ENCODE measurements around the gene TGFB3.

- TF ChIP-seq POLR2A (IDR thresholded peaks at IDR 0.05) (no peak), EP300 (IDR thresholded peaks at IDR 0.05) (no peak)
- TF ChIP-seq, protein P1, sequence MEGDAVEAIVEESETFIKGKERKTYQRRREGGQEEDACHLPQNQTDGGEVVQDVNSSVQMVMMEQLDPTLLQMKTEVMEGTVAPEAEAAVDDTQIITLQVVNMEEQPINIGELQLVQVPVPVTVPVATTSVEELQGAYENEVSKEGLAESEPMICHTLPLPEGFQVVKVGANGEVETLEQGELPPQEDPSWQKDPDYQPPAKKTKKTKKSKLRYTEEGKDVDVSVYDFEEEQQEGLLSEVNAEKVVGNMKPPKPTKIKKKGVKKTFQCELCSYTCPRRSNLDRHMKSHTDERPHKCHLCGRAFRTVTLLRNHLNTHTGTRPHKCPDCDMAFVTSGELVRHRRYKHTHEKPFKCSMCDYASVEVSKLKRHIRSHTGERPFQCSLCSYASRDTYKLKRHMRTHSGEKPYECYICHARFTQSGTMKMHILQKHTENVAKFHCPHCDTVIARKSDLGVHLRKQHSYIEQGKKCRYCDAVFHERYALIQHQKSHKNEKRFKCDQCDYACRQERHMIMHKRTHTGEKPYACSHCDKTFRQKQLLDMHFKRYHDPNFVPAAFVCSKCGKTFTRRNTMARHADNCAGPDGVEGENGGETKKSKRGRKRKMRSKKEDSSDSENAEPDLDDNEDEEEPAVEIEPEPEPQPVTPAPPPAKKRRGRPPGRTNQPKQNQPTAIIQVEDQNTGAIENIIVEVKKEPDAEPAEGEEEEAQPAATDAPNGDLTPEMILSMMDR (IDR thresholded peaks at IDR 0.05): no peak
Observed at GRCh38 chr14:76024211-76024907, 42.6 kb upstream of the TGFB3 start.
